HEK293 (cell line): Measurements from ENCODE around the gene TLCD3A.

Experiments used
- KLF9 ChIP-seq: fragments of 450-650 bp; formaldehyde crosslinking; IDR thresholded peaks from 2 replicates; pipeline ENCODE4 v1.5.1; 2016; ENCODE audit warnings: missing biosample characterization, missing genetic modification characterization, low read depth
- SP3 ChIP-seq: fragments of 450-650 bp; formaldehyde crosslinking; IDR thresholded peaks from 2 replicates; pipeline ENCODE4 v1.5.1; 2016; ENCODE audit warnings: missing biosample characterization, missing genetic modification characterization
- TCF7L2 ChIP-seq: IDR thresholded peaks from 2 replicates; pipeline ENCODE4 v1.6.1; 2011; ENCODE audit warnings: low read depth, mild to moderate bottlenecking, inconsistent platforms, low read length, moderate library complexity, borderline replicate concordance
- TRIM28 ChIP-seq: IDR thresholded peaks from 2 replicates; pipeline ENCODE4 v1.6.1; 2011; ENCODE audit warnings: low read length, control low read depth, borderline replicate concordance
- ZNF280D ChIP-seq: fragments of 450-650 bp; formaldehyde crosslinking; IDR thresholded peaks from 2 replicates; pipeline ENCODE4 v1.5.1; 2016; ENCODE audit warnings: missing biosample characterization, missing genetic modification characterization
- ZNF426 ChIP-seq: fragments of 450-650 bp; formaldehyde crosslinking; IDR thresholded peaks from 2 replicates; pipeline ENCODE4 v1.5.1; 2017; ENCODE audit warnings: missing biosample characterization, missing genetic modification characterization, mild to moderate bottlenecking, inconsistent platforms, moderate library complexity
- ZNF433 ChIP-seq: fragments of 450-650 bp; formaldehyde crosslinking; IDR thresholded peaks from 2 replicates; pipeline ENCODE4 v1.5.1; 2016; ENCODE audit warnings: missing biosample characterization, missing genetic modification characterization, low read depth
- ZNF610 ChIP-seq: fragments of 450-650 bp; formaldehyde crosslinking; IDR thresholded peaks from 2 replicates; pipeline ENCODE4 v1.5.1; 2016; ENCODE audit warnings: missing biosample characterization, missing genetic modification characterization, borderline replicate concordance
- ZNF664 ChIP-seq: fragments of 450-650 bp; formaldehyde crosslinking; IDR thresholded peaks from 2 replicates; pipeline ENCODE4 v1.5.1; 2016; ENCODE audit warnings: missing biosample characterization, missing genetic modification characterization
- ZSCAN5A ChIP-seq: fragments of 450-650 bp; formaldehyde crosslinking; IDR thresholded peaks from 2 replicates; pipeline ENCODE4 v1.5.1; 2016; ENCODE audit warnings: missing biosample characterization, missing genetic modification characterization
- TF ChIP-seq, protein P1 (sequence below): fragments of 450-650 bp; formaldehyde crosslinking; IDR thresholded peaks from 2 replicates; pipeline ENCODE4 v1.5.1; 2016; ENCODE audit warnings: missing biosample characterization, missing genetic modification characterization

DNA sequence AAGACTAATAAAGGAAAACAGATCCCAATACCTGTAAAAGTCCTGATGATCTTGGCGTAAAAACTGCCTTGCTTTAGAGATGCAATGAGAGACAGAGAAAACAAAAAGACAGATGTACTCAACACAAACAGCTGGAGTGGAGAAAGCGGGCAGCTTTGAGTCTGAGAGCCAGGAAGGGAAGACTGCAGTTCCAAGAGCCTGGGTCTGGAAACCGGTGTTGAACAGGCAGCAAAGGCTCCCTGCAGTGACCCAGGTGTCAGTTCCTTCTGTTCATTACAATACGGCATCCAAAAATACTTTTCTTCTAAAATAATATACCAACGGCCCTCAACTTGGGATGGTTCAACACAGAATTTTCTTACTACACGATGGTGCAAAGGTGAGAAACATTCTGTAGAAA lies 47.4 kb upstream of the TLCD3A start:
- TF ChIP-seq ZNF426 (tag by site-specific recombination) (no peak), ZNF280D (tag by site-specific recombination) (no peak), ZNF433 (tag by site-specific recombination) (no peak), SP3 (tag by site-specific recombination) (no peak), ZNF610 (tag by site-specific recombination) (no peak), KLF9 (no peak), TRIM28 (no peak), ZNF664 (tag by site-specific recombination) (no peak), TCF7L2 (no peak), ZSCAN5A (tag by site-specific recombination) (no peak)
- TF ChIP-seq, protein P1, sequence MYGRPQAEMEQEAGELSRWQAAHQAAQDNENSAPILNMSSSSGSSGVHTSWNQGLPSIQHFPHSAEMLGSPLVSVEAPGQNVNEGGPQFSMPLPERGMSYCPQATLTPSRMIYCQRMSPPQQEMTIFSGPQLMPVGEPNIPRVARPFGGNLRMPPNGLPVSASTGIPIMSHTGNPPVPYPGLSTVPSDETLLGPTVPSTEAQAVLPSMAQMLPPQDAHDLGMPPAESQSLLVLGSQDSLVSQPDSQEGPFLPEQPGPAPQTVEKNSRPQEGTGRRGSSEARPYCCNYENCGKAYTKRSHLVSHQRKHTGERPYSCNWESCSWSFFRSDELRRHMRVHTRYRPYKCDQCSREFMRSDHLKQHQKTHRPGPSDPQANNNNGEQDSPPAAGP (tag by site-specific recombination), result no peak
